GM21515 (cell line): Measurements from ENCODE around the gene GALNTL6.
A peak's percentile ranks its signal among the peaks of the same experiment; 100 is the strongest.
"Not testable (repeated sequence)": the region's sequence is repeated elsewhere in the genome, so short reads cannot be mapped to it uniquely, and the experiment has no call there.

Experiments
- ATAC-seq: cut with Tn5 transposase; IDR thresholded peaks from one replicate; pipeline ENCODE4 v1.9.1; 2021; ENCODE audit not compliant: unreplicated experiment

Gene GALNTL6

DNA sequence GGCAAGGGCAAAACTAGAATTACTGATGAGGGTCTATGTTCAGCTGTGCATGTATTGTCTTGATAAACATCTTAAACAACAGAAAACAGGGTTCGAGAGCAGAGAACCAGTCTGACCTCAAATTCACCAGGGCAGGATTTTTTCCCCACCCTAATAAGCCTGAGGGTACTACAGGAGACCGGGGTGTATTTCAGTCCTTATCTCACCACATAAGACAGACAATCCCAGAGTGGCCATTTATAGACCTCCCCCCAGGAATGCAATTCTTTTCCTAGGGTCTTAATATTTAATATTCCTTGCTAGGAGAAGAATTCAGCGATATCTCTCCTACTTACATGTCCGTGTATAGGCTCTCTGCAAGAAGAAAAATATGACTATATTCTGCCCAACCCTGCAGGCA lies 1157.0 kb downstream of the GALNTL6 start:
- not testable (repeated sequence) for ATAC-seq

DNA sequence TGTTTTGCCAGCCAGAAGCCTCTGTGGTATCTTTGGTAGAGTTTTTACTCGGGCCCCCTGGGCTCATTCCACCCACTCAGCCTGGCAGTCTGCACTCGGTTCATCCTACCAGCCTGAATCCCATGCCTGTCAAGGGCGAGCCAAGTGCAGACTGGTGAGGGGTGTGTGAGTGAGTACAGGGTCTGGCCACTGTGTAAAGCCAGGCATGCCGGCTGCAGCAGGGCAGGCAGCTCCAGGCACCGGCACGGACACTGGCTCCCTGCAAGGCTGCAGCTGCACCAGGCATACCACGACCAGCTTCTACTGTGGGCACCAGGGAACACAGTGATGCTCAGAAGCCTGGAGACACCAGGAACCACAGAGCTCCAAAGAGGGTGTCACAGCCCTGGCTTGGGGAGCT lies 1161.4 kb downstream of the GALNTL6 start:
- ATAC-seq: no peak

DNA sequence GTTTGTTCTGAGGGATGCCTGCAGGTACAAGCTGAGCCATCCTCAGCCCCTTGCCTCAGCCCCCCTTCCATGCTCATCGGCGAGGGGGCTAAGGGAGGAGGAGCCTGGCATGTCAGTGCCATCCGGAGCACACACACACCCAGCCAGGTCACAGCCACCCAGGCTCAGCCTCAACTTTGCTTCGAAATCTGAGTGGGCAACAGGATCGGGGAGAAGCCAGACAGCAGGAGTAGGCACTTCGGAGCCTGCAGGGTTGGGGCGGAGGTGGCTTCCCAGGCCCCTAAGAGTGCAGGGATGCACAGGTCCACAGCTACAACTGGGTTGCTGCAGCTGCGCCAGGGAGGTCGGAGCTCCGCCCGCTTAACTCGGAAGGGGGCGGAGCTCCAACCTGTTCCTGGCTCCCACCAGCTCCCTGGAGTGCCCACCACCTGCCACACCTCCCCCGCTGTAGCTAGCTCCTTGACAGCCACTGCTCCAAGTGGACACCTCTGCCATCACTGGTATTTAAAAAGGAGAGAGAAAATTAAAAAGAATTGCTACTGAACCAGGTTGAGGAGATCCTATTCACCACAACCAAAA lies 1162.5 kb downstream of the GALNTL6 start:
- no peak for ATAC-seq

DNA sequence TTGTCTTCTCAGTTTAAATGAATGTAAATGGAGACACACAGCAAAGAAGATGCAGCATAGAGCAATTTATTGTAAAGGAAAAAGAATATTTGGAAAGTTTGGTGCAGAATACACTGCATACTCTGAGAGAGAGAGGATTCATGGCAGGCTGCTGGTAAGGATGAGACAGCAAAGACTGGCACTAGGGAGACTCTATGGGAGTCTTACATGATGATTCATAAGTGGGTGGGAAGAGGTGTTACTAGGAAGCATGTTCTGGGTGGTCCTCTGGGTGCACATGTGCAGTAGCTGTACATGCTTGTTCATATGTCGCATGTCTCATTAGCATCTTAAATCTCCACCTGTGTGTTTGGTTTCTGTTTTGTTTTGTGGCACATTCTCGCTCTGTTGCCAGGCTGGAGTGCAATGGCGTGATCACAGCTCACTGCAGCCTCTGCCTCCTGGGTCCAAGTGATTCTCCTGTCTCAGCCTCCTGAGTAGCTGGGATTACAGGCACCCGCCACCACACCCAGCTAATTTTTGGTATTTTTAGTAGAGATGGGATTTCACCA lies 1164.4 kb downstream of the GALNTL6 start:
- not testable (repeated sequence) for ATAC-seq

DNA sequence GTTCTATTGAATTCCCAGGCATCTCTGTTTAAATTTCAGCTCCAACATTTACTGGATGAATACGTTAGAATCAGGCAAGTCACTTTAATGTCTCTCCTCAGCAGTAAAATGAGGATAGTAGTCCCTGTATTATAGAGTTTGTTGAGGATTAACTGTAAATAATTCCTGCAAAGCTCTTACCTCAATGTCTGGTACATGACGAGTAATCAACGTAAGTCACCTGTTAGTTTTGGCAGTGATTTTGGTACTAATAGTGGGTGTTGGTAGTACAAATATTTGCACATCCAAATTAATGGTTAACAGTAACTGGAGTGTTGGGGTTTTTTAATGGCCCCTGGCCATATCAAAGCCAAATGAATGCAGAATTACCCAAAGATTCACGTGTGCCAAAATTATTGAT lies 1165.6 kb downstream of the GALNTL6 start:
- no peak for ATAC-seq

DNA sequence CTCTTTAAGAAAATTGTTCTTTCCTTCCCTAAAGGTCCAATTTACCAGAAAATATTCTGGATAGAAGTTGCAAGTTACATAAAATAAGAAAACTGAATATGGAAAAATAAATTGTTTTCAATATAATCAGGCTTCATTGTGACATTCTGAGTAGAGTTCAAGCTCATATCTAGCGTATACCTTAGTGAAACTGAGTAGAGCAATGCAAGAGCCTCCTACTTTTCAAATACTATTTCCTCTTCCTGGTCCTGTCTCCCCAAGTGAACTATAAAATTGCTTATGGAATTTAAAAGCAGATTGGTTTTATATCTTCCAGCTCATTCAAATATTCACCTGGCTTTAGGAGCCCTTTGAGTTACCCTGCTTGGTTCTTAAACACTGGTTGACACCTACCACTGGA lies 1166.1 kb downstream of the GALNTL6 start:
- ATAC-seq: no peak

DNA sequence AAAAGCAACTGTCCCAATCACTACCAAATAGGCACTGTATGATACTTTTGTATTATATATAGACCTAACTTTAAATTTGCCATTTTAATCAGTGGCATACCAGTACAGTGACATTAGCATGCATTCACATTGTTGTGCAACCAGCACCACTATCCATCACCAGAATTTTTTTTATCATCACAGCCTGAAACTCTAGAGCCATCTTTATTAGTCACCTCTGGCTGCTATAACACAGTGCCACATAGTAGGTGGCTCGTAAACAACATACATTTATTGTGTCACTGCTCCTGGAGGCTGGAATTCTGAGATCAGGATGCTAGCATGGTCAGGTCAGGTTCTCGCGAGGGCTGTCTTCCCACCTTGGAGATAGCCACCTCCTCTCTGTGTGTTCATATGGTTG lies 1167.0 kb downstream of the GALNTL6 start:
- no peak for ATAC-seq

DNA sequence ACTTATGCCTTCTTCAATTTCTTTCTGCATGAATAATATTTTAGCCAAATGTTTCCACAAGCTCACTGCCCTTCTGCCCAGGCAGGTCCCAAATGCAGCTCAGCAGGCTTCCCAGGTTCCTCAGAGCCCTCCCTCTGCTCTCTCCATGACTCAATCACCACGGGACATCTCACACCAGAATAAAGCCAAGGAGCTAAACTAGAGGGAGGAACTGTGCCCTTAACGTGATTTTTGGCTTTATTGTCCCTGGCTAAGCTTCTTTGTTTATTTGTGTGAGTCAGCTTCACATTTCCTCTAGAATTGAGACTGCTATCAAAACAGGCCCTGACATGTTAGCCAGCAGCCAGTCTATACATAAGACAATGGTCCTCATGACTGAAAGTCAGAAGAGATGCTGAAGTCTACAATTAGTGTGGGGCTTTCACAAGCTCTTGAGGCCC lies 1169.0 kb downstream of the GALNTL6 start:
- peak; percentile 48 for ATAC-seq

DNA sequence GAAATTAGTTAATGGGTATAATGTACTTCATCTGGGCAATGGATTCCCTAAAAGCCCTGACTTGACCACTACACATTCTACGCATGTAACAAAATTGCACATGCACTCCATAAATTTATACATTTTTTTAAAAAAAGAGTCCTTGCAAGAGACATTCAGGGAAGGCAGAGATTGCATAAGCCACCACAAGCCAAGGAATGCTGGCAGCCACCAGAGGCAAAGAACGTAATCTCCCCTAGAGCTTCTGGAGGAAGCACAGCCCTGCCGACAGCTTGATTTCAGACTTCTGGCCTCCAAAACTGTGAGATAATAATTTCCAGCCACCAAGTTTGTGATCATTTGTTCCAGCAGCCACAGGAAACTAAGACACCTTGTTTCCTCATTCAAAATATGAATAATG lies 1169.8 kb downstream of the GALNTL6 start:
- ATAC-seq: no peak

DNA sequence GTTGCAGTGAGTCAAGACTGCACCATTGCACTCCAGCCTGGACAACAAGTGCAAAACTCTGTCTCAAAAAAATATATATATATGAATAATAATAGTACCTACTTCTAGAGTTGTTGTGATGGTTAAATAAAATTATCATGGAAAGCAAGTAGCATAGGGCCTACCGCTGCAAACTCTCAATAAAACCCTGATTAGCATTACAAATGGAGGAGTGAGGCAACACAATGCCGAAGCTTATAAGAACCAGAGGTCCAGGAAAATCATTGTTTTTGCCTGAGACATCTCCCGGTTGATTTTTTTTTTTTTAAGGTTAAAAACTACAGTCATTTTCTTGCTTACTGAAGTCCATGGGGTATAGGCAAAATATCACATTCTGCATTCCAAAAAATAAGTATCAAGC lies 1170.4 kb downstream of the GALNTL6 start:
- no peak for ATAC-seq

DNA sequence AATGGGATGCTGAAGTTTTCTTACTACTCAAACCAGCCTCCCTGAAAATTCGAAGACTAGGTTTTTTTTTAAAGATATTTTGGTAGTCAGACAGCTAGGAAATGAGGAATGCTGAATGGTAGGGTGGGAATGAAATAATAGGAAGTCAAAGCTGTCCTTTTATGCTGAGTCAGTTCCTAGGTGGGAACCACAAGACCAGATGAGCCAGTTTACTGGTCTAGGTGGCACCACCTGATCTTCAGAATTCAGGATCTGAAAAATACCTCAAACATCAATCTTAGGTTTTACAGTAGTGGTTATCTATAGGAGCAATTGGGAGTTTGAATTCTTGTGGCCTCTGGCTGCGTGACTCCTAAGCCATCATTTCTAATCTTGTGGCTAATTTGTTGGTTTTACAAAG lies 1172.3 kb downstream of the GALNTL6 start:
- no peak for ATAC-seq

DNA sequence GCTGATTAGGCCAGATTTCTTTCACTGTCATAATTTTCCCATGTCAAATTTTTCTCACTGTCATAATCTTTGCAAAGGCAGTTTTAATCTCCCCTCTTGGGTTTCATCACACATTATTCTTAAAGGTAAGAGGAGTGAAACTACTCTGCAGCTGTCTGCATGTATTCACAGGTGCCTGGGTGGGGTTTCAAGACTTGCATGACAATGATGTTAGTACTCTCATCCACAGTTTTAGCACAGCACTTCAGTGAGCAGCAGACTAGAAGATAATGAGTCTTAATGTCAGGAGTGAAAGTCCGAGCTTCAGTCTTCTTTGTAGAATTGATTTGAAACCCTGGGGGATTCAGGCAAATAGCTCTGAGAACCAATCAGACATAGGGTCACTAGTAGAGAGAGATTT lies 1172.9 kb downstream of the GALNTL6 start:
- ATAC-seq: peak; percentile 92

DNA sequence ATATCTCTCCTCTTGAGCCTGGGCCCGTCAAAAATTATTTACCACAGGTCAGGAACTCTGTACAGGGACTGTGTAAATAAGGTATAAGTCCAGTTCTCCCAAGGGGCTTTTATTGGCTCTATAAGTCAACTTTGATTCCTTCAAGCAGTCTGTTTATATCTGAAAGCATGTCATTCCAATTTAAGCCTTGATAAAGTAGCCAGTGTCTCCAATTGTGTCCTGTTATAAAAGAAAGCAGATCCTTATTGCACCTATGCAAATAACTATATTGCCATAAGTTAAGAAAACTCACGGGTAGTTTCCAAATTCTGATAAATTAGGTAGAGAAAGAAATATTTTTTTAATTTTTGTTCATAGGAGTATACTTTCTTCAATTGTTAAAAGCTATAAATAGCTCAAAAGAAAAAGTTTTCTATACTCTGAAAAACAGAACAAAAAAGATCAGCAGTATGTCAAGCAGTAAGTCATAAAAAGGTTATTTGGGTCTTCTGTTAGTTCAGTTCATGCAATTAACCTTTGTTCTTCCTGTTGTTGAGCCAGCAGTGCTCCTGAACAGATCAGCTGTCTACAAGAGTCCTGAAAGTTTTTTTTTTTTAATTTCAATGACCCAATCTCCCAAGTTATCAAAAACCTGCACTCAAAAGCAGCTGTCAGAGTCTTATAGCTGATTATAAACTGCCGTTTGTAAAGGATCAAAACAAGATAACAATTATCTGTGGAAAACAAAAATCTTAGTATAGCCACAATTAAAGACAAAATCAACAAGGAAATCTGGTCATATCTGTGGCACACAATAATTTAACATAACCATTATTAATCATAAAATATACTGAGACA lies 1177.0 kb downstream of the GALNTL6 start:
- no peak for ATAC-seq

DNA sequence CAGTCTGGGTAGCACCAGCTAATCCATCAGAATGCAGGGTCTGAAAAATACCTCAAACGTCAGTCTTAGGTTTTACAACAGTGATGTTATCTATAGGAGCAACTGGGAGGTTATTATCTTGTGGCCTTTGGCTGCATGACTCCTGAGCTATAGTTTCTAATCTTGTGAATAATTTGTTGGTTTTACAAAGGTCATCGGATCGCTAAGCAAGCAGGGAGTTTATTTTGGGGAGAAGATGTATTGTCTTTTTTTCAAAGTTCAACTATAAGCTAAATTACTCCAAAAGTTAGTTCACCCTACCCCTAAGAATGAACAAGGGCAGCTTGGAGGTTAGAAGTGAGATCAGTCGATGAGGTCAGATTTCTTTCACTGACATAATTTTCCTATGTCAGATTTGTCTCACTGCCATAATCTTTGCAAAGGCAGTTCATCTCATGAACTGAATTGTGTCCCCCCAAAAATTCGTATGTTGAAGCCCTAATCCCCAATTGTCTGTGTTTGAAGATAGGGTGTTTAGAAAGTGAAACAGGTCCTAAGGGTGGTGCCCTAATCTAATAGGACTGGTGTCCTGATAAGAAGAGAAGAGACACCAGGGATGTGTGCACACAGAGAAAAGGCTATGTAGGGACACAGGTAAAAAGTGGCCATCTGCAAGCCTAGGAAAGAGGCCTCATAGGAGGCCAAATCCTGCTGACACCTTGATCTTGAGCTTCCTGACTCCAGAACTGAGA lies 1179.6 kb downstream of the GALNTL6 start:
- ATAC-seq: no peak

DNA sequence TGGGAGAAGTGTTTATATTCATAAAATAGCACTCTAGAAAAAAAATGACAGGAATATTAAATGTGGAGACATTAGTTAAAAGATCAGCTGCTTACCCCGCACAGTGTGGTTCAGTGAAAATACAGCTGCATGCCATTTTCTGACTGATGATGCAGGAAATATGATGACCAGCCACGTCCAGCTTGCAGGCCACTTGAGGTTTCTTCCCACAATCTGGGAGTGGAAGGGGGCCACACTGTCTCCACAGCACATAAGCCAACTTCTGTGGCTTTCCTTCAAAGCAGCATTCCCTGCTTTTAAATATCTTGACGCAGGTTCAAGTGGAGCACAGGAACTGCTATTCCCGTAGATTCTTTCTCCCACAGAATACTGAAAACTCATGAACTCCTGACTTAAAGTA lies 1182.0 kb downstream of the GALNTL6 start:
- no peak for ATAC-seq

DNA sequence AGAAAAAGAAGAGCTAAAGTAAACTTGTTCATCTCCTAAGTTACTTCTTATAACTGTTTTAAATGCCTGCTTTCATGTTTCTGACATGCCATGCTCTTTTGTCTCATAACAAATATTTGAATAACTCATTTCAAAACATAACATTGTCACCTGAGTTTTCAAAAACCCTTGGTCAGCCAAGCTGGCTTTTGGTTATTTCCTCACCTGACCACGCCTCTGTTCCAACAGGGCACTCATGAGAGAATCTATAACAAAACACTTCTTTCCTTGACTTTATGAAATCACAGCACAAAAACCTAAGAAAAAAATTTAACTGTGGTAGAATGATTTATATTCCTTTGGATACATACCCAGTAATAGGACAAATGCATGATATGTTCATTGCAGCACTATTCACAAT lies 1182.5 kb downstream of the GALNTL6 start:
- ATAC-seq: no peak

DNA sequence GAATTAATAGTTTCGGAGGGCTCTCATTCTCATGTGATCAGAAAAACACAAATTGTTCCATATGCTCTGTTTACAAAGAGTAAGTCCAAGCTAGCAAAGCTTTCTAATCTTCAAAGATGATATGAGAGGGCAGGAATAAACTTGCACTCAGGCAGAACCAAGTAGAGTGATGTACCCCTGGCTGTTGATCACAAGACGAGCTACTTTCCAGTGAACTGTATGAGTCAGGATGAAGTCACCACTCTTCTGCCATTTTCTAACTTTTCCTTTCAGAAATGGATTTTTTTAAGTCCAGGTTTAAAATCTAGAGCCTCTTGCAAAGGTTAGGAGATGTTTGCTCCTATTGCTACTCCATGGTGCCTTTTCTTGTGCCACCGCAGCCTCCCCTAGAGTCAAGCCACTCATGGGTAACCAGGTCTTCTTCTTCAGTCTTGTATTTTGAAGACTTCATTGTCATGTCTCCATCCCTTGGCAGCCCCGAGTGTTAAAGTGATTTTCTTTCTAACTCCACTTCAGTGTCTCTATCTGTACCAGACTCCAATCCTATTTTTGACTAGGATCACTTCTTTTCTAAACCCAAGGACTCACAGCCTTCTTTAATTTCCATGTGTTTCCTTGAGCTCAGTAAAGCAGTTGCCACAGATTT lies 1183.5 kb downstream of the GALNTL6 start:
- ATAC-seq: no peak

DNA sequence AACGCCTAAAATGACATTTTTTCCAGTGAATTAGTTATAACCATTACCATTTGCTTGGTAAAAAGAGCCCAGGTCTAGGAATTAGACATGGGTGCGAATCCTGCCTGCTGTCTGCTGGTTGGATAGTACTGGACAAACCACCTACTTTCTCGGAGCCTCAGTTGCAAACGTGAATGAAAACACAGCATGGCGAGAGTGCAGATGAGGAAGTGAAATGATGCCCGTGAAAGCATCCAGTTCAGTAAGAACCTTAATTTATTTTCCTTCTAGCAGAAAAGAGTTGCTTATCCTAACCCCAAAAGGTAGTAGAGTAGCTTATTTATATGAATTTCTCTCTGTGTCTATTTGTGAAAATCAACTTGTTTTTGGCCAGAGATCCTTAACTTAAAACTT lies 1184.0 kb downstream of the GALNTL6 start:
- ATAC-seq: no peak

DNA sequence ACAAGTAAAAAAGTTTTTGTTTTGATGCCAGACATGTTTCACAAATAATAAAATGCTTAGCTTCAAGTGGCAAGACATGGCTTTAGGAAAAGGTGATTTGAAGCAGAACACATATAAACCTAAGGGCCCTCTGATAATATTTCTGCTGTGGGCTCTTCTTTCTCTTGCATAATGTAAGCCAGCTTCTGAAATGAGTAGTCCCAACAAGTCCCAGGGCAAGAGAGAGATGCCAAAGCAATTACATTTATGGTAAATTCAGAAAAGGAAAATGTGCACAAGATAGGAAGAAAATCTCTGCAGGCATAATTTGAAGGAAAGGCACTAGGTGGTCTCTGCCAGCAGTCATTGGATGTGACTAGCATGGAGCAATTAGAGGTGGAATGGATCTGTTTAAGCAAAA lies 1184.7 kb downstream of the GALNTL6 start:
- no peak for ATAC-seq

DNA sequence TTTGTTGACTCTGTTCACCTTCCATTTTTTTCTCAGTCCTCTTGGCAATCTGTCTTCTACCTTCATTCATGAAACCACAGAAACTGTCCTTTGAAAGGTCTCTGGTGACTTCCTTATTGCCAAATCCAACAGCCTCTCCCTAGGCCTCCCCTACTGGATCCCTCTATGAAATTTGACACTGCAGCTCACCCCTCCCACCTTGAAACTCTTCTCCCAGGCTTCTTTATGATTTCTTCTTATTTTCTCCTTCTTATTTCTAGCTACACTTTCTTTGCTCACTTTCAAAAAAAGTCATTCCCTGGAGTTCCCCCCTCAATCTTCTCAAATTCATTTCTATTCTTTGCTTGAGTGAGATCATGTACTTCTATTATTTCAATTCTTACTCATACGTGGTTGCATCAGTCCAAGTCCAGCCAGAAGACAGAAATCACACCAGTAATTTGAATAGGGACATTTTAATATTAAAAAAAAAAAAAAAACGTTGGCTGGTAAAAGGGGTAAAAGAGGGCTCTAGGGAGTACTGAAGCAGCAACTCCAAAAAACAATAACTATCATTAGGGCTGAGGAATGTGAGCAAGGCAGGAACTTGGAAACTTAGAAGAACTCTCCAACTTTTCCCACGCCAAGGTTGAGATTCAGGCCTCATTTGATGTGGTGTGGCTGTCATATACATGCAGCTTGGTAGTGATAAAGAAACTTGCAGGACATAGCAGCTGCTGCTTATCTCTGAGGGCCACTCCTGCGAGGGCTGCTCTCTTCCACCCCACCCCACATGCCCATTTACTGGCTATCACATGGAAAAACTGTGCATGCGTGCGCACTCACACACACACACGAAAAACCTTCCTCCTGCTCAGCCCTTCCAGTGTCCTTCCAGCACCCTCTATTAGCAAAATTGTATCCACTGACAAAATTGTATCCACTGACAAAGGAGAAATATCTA lies 1185.6 kb downstream of the GALNTL6 start:
- no peak for ATAC-seq
